ENCODE measurements around the gene TRMU. TPM values are rescaled to one million over a fixed set of nuclear protein-coding genes. Genes with fewer than 3 reads are reported as not detected.

The TRMU gene
- total RNA-seq, 1 donor from 2014 or later, result 70.6 TPM

DNA sequence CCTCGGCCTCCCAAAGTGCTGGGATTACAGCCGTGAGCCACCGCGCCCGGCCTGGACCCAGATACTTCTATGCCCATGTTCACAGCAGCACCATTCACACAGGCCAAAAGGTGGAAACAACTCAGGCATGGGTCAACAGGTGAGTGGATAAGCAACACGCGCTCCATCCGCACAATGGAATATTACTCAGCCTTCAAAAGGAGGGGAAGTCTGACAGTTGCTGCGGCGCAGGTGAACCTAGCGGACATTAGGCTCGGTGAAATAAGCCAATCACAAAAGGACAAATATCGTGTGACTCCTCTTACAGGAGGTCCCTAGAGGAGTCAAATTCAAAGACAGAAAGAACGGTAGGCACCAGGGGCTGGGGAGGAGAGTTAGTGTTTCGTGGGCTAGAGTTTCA, 47.0 kb downstream of the TRMU start:
- Mint-ChIP-seq H3K9me3 (peaks cover 6% of the 10 kb centered on the region), H3K4me1 (peaks cover 6% of the 10 kb centered on the region), H3K4me3 (no peak overlapping the region), H3K27me3 (ENCODE audit: low read depth) (no peaks in the 10 kb centered on the region), H3K36me3 (peaks cover 15% of the 10 kb centered on the region), H3K27ac (no peak overlapping the region)
- no peak for TF ChIP-seq CTCF (IDR thresholded peaks at IDR 0.05; ENCODE audit: unreplicated experiment)
- DNase-seq (ENCODE audit: low spot score in 2 of 2, unreplicated experiment in 2 of 2), result no peak

GRCh38 chr22:46386312-46386711, 50.8 kb downstream of the TRMU start:
- H3K4me3 Mint-ChIP-seq, result no peak overlapping the region
- no peak overlapping the region for H3K27ac Mint-ChIP-seq
- H3K9me3 Mint-ChIP-seq, result peaks cover 6% of the 10 kb centered on the region
- peak; percentile 31 for TF ChIP-seq CTCF (IDR thresholded peaks at IDR 0.05; ENCODE audit: unreplicated experiment)
- H3K4me1 Mint-ChIP-seq, result peaks cover 10% of the 10 kb centered on the region
- no peaks in the 10 kb centered on the region for H3K27me3 Mint-ChIP-seq (ENCODE audit: low read depth)
- no peak for DNase-seq (ENCODE audit: low spot score in 2 of 2, unreplicated experiment in 2 of 2)
- peaks cover 11% of the 10 kb centered on the region for H3K36me3 Mint-ChIP-seq

GRCh38 chr22:46387748-46388147, 52.2 kb downstream of the TRMU start:
- no peak for TF ChIP-seq CTCF (IDR thresholded peaks at IDR 0.05; ENCODE audit: unreplicated experiment)
- H3K4me1 Mint-ChIP-seq, result peaks cover 10% of the 10 kb centered on the region
- H3K4me3 Mint-ChIP-seq, result no peak overlapping the region
- no peak for DNase-seq (ENCODE audit: low spot score in 2 of 2, unreplicated experiment in 2 of 2)
- H3K27me3 Mint-ChIP-seq (ENCODE audit: low read depth), result no peaks in the 10 kb centered on the region
- H3K36me3 Mint-ChIP-seq, result peaks cover 7% of the 10 kb centered on the region
- peaks cover 2% of the 10 kb centered on the region for H3K9me3 Mint-ChIP-seq
- H3K27ac Mint-ChIP-seq, result no peak overlapping the region

GRCh38 chr22:46388647-46389046, 53.1 kb downstream of the TRMU start:
- H3K27me3 Mint-ChIP-seq (ENCODE audit: low read depth), result no peaks in the 10 kb centered on the region
- no peaks in the 10 kb centered on the region for H3K9me3 Mint-ChIP-seq
- peaks cover 10% of the 10 kb centered on the region for H3K4me1 Mint-ChIP-seq
- TF ChIP-seq CTCF (IDR thresholded peaks at IDR 0.05; ENCODE audit: unreplicated experiment), result no peak
- no peak overlapping the region for H3K4me3 Mint-ChIP-seq
- peaks cover 2% of the 10 kb centered on the region for H3K36me3 Mint-ChIP-seq
- H3K27ac Mint-ChIP-seq, result no peak overlapping the region
- no peak for DNase-seq (ENCODE audit: low spot score in 2 of 2, unreplicated experiment in 2 of 2)

- no peak overlapping the region for H3K4me3 Mint-ChIP-seq
- DNase-seq (ENCODE audit: low spot score in 2 of 2, unreplicated experiment in 2 of 2), result no peak
- H3K27ac Mint-ChIP-seq, result no peak overlapping the region
- H3K9me3 Mint-ChIP-seq, result no peaks in the 10 kb centered on the region
- no peak for TF ChIP-seq CTCF (IDR thresholded peaks at IDR 0.05; ENCODE audit: unreplicated experiment)
- H3K36me3 Mint-ChIP-seq, result peaks cover 2% of the 10 kb centered on the region
- no peaks in the 10 kb centered on the region for H3K27me3 Mint-ChIP-seq (ENCODE audit: low read depth)
- H3K4me1 Mint-ChIP-seq, result peaks cover 10% of the 10 kb centered on the region
These were observed 53.6 kb downstream of the TRMU start for GRCh38 chr22:46389081-46389480.

DNA sequence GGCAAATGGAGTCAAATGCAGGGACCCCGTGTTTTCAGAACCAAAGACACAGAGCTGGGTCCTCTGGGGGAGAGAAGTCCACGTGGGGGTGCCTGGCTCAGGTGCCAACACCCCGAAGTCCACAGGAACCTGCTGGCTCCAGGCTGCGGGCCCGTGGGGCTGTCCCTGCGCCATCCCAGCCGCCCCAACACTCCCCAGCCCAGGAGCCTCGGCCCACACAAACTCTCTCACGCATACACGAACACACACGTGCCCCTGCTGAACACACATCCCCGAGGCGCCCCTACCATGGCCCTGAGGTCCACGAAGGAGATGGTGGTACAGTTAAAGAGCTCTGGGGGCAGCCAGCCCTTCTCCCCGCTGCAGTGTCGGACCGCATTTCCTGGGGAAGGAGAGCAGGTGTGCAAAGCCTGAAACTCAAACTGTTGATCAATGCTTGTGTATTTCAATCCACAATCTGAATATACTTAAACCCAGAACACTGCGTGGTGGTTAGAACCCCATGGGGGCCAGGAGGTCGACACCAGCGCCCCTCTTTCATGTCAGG, 54.7 kb downstream of the TRMU start:
- no peaks in the 10 kb centered on the region for H3K9me3 Mint-ChIP-seq
- no peak overlapping the region for H3K27ac Mint-ChIP-seq
- no peaks in the 10 kb centered on the region for H3K27me3 Mint-ChIP-seq (ENCODE audit: low read depth)
- H3K4me1 Mint-ChIP-seq, result peaks cover 10% of the 10 kb centered on the region
- DNase-seq (ENCODE audit: low spot score in 2 of 2, unreplicated experiment in 2 of 2), result no peak
- no peak for TF ChIP-seq CTCF (IDR thresholded peaks at IDR 0.05; ENCODE audit: unreplicated experiment)
- no peak overlapping the region for H3K4me3 Mint-ChIP-seq
- H3K36me3 Mint-ChIP-seq, result peaks cover 2% of the 10 kb centered on the region

Measured in mesothelial cell of epicardium (in vitro differentiated cells).